GM12801 (cell line): ENCODE results near the gene ANKRD23.

Experiments
- CTCF ChIP-seq: IDR thresholded peaks from one replicate; pipeline ENCODE4 v1.5.1; 2011; ENCODE audit warnings: control low read depth; ENCODE audit not compliant: insufficient read length; ENCODE audit errors: extremely low read depth

ANKRD23 gene

GRCh38 chr2:96857667-96858372, 14.0 kb upstream of the ANKRD23 start, which contains the start of gene ANKRD39:
Gene ANKRD39, minus strand, starts transcription at chr2:96858016. Its CDS starts 29 bp downstream, at chr2:96857987.
- TF ChIP-seq CTCF: no peak

- no peak for TF ChIP-seq CTCF
Observed at GRCh38 chr2:96856776-96857666, 13.2 kb upstream of the ANKRD23 start.

- no peak for TF ChIP-seq CTCF
Observed at GRCh38 chr2:96853321-96853720, 9.5 kb upstream of the ANKRD23 start.

GRCh38 chr2:96852667-96853066, 8.8 kb upstream of the ANKRD23 start:
- no peak for TF ChIP-seq CTCF

- no peak for TF ChIP-seq CTCF
Observed at GRCh38 chr2:96848264-96848663, 4.4 kb upstream of the ANKRD23 start.

- no peak for TF ChIP-seq CTCF
Observed at GRCh38 chr2:96847586-96847985, 3.8 kb upstream of the ANKRD23 start.

- no peak for TF ChIP-seq CTCF
Observed at GRCh38 chr2:96846825-96847224, 3.0 kb upstream of the ANKRD23 start.
